SK-N-SH treated with all-trans-retinoic acid at 6 μM for 48 hours (cell line): Measurements from ENCODE around the gene EGFL8.

Experiments used
- BACH2 ChIP-seq: fragments of 250-450 bp; sonication (Bioruptor Pico); IDR thresholded peaks from 2 replicates; pipeline ENCODE4 v1.9.0; 2021; ENCODE audit warnings: mild to moderate bottlenecking, borderline replicate concordance
- SNAI2 ChIP-seq: fragments of 250-450 bp; sonication (Bioruptor Pico); IDR thresholded peaks from 2 replicates; pipeline ENCODE4 v1.5.0; 2020; ENCODE audit warnings: mild to moderate bottlenecking, moderate library complexity
- ZNF70 ChIP-seq: fragments of 450-650 bp; formaldehyde crosslinking; IDR thresholded peaks from 2 replicates; pipeline ENCODE4 v1.5.0; 2020; ENCODE audit warnings: mild to moderate bottlenecking, moderate library complexity
- TF ChIP-seq, protein P1 (sequence below): fragments of 250-450 bp; sonication (Bioruptor Pico); IDR thresholded peaks from 2 replicates; pipeline ENCODE4 v1.5.1; 2020; ENCODE audit warnings: low read depth, mild to moderate bottlenecking, moderate library complexity

EGFL8 gene

DNA sequence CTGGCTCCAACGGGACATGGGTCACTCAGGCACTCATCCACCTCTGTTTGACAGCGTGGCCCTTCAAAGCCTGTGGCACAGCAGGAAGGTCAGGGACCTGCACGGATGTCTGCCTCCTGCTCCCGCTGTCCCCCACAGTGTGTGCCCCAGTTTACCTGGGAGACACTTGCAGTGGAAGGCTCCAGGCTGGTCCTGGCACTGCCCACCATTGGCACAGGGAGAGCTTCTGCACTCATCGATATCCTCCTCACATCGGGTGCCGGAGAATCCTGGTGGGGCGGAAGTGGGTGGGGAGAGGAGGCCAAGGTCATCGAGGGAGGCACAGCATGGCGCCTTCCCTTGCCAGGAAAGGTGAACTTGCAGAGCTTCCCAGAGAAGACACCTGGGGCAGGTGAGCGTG lies 52.6 kb downstream of the EGFL8 start (continued):
- TF ChIP-seq, protein P1, sequence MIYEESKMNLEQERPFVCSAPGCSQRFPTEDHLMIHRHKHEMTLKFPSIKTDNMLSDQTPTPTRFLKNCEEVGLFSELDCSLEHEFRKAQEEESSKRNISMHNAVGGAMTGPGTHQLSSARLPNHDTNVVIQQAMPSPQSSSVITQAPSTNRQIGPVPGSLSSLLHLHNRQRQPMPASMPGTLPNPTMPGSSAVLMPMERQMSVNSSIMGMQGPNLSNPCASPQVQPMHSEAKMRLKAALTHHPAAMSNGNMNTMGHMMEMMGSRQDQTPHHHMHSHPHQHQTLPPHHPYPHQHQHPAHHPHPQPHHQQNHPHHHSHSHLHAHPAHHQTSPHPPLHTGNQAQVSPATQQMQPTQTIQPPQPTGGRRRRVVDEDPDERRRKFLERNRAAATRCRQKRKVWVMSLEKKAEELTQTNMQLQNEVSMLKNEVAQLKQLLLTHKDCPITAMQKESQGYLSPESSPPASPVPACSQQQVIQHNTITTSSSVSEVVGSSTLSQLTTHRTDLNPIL (CRISPR knock-in tag): no peak
- no peak for TF ChIP-seq BACH2 (CRISPR knock-in tag)
- no peak for TF ChIP-seq ZNF70 (CRISPR knock-in tag)
- no peak for TF ChIP-seq SNAI2
